GM20000 (cell line): ENCODE measurements around the gene ABR.

Experiments
- DNase-seq: peaks from one replicate; pipeline ENCODE4 v3.0.0; 2012; ENCODE audit warnings: low spot score
- TF ChIP-seq, protein P1 (sequence below): IDR thresholded peaks from 2 replicates; pipeline ENCODE4 v1.5.1; 2012; ENCODE audit warnings: mild to moderate bottlenecking, control low read depth; ENCODE audit errors: extremely low read depth, missing control alignments

ABR gene

GRCh38 chr17:965311-965989, 214.3 kb downstream of the ABR start:
- TF ChIP-seq, protein P1, sequence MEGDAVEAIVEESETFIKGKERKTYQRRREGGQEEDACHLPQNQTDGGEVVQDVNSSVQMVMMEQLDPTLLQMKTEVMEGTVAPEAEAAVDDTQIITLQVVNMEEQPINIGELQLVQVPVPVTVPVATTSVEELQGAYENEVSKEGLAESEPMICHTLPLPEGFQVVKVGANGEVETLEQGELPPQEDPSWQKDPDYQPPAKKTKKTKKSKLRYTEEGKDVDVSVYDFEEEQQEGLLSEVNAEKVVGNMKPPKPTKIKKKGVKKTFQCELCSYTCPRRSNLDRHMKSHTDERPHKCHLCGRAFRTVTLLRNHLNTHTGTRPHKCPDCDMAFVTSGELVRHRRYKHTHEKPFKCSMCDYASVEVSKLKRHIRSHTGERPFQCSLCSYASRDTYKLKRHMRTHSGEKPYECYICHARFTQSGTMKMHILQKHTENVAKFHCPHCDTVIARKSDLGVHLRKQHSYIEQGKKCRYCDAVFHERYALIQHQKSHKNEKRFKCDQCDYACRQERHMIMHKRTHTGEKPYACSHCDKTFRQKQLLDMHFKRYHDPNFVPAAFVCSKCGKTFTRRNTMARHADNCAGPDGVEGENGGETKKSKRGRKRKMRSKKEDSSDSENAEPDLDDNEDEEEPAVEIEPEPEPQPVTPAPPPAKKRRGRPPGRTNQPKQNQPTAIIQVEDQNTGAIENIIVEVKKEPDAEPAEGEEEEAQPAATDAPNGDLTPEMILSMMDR = no peak
- no peak for DNase-seq

DNA sequence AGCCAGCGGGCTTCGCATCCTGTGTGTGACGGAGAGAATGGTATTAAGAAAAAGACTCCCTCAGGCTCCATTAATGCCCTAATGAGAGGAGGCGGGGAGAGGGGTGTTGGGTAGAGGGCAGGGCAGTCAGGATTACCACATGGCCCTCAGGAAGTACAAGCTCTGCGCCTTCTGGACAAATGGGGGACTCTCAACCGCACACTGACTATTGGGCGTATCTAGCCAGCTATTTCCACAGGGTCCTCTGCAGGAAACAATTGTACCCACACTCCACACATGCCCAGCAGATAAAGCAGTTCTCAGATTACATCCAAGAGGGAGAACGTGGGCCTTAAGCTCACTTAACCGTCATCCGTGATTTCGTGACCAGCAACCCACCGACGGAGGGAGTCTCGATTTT, 214.9 kb downstream of the ABR start:
- TF ChIP-seq, protein P1 = no peak
- DNase-seq = no peak

DNA sequence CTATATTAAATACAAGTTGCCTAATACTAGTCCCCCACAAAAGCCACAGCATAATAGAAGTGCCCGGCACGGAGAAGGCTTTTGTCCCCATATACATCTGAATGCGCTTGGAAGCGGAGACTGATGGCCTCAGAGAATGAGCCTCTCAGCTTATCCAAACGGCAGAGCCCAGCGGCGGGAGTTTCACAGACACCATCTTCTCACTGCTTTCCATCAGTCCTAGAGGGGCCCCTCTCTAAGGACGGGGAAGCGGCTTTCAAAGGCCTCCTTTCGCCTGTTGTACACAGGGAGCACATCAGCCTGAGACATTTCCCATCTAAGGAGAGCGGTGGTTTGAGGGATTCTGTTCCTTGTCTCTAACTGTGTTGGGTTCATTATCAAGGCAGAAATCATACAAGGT, 217.1 kb downstream of the ABR start:
- TF ChIP-seq, protein P1 = no peak
- DNase-seq = no peak

GRCh38 chr17:962166-962565, 217.6 kb downstream of the ABR start:
- DNase-seq = no peak
- TF ChIP-seq, protein P1 = no peak

DNA sequence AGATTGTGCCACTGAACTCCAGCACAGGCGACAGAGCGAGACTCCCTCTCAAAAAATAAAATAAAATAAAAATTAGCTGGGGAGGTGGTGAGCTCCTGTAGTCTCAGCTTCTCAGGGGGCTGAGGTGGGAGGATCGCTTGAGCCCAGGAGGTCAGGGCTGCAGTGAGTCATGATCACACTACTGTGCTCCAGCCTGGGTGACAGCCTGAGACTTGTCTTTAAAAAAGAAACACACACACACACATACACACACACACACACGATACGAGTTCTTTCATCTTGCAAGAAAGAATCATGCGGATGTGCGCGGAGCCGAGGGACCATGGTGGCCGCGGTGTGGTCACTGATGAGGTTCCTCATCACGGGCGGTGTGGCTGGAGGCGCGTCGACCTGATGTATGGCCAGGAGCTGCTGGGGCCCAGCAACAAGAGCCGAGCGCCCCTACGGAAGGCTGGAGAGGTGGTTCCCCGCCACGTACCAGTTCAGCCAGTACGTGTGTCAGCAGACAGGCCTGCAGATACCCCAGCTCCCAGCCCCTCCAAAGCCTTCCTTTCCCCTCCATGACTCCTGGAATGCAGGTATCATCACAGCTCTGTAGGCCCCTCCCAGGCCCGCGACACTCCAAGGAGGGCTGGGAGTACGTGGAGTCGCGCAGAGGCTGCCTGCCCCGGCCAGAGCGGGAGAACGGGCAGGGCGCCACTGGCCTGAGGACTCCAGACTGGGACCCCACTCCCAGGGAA, 220.9 kb downstream of the ABR start:
- no peak for DNase-seq
- TF ChIP-seq, protein P1 = no peak

DNA sequence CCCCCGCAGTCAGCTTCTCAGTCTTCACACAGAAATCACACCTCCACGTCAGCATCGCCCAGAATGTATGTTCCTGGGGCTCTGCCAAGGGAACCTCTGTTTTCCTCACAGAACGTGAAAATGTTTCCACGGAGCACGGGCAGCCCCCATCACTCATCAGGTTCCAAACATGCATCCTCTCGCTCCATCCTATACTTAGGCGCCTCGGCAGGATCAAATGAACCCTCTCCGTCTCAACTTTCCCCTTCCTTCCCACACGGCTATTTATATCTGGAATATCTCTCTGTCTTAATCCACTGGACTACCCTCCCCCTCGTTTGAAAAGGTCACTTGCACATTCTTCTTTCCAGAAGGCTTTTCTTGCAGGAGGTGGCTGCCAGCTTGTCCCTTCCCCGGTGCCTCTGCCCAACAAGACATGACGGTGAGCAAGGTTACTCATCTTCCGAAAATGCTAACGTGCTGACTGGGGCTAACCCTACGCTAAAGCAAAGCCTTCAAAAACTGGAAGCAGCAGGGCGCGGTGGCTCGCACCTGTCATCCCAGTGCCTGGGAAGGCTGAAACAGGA, 221.8 kb downstream of the ABR start:
- TF ChIP-seq, protein P1 = no peak

DNA sequence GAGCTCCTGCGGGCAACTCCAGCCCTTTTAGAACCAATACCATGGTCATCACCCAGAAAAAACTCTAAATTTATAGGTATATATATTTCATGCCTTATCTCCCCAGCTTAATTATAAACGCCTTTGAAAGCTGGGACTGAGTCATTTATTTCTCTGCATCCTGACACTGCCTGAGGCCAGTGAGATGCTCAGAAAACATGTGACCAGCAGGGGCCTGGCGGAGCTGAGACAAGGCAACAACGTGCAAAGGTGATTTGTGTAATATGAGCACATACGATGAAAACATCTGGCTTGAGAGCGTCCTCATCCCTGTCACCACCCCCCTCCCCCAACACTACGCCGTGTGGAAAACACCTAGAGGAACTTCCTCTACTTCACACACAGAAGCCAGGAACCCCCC, 222.9 kb downstream of the ABR start:
- no peak for DNase-seq
- TF ChIP-seq, protein P1 = no peak

More for the DNA sequence above, 221.8 kb downstream of the ABR start:
- no peak for DNase-seq
